ENCODE data around the gene ARHGEF2. TPM values are rescaled to one million over a fixed set of nuclear protein-coding genes. Genes with fewer than 3 reads are reported as not detected.

ARHGEF2 gene
- polyA plus RNA-seq, 1 of the 3 experiments (the other 2 are of a cell fraction), result 50.8 TPM

DNA sequence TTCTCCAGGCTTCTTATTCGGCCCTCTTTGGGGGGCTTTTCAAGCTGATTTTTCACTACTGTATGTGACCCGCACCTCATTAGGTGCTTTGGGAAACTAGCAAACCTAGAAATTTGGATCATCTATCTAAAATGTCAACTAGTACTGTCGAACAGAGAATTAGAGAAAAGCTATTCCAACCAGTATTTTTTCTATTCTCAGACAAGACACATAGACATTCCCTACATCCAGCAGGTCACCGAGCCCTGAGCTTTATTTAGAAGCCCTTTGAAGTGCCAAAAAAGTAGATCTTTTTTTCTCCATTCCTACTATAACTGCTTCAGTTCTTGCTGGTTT, 42.7 kb upstream of the ARHGEF2 start (continued):
- TF ChIP-seq TEAD4 (IDR thresholded peaks at IDR 0.05; ENCODE audit: borderline replicate concordance, insufficient read depth), result no peak

DNA sequence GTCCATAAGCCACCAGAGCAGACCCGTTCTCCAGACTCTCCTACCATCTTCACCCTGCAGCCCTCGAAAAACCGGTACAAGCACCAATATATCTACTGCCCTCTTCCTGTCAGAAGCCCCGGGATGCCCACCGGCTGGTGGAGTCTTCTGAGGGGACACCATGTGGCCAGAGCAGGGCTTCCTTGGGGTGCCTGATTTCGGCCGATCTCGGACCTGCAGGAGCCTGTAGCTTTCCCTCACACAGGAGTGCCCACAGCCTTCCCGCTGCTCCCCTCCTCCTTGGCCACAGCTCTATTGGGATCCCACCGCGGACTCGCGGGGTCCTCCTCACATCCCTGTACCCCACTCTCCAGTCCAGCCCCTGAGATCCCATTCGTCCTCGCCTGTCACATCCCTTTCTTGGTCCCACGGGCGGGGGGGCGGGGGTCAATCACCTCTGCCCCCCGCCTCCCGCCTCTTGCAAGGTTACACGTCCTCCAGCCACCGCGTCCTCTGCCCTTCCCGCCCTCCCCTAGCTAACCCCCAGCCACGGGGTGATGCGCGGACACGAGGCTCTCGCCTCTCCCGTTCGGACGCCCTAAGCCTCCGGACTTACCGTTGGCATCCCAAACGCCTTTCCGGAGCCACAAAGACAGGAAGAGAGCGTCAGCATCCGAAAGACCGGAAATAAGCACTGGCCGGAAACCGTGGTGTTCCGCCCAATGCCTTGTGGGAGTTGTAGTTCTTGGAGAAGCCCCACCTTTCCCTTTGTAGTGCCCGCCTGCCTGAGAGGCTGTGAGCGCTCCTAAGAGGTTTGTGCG, 42.1 kb upstream of the ARHGEF2 start, which contains the start of gene SSR2:
Gene SSR2 (minus strand): TSS at position 659 of the 800 bp plus-strand sequence. CDS start 784 bp downstream, outside the sequence.
- Histone ChIP-seq H3K9me2 (no peaks in the 10 kb centered on the region), H3K27ac (ENCODE audit: low read depth in 2 of 2, low read length in 1 of 2) (peak within 1 kb of the TSS; percentile 44 to 82; a peak in 3 of 4 replicates), H3K4me3 (ENCODE audit: low read depth in 2 of 2, low read length in 1 of 2) (peak within 1 kb of the TSS; percentile 67 to 96), H2AFZ (ENCODE audit: low read depth) (peak within 1 kb of the TSS; percentile 92), H3K27me3 (ENCODE audit: insufficient read depth) (no peaks in the 10 kb centered on the region), H3K4me1 (ENCODE audit: control insufficient read depth in 1 of 2, insufficient read depth in 2 of 2, low read depth in 1 of 2, low read length in 1 of 2) (peaks cover 7 to 10% of the 10 kb centered on the region in 2 experiments; a peak in 3 of 4 replicates), H3K9ac (peak within 1 kb of the TSS; percentile 80), H3F3A (replicated peaks; ENCODE audit: insufficient read depth) (peaks cover 23% of the 10 kb centered on the region), H3K9me3 (no peaks in the 10 kb centered on the region), H3K79me2 (ENCODE audit: insufficient read depth) (peaks cover 50% of the 10 kb centered on the region), H3K36me3 (replicated peaks in 1 of 2; ENCODE audit: control insufficient read depth in 1 of 2, insufficient read depth in 2 of 2, low read length in 1 of 2) (peaks cover 16 to 40% of the 10 kb centered on the region in 2 experiments), H4K20me1 (ENCODE audit: insufficient read depth) (peaks cover 22% of the 10 kb centered on the region), H3K4me2 (peak within 1 kb of the TSS; percentile 98)
- WGBS (ENCODE audit: low lambda C conversion rate), result 1% methylated on average over 37 of the region's 45 CpGs
- DNase-seq, result peak; percentile 89
- ChIA-PET CTCF (interaction anchor here (0.8 to 2.9 kb wide), 7 partner anchors 17 to 83 kb away, joined by 3 to 14 read pairs (median 4); partner anchors contain the start of gene UBQLN4), POLR2A (interaction anchor here (0.6 to 1.4 kb wide), 3 partner anchors 45 to 73 kb away, joined by 3 to 6 read pairs (median 4); no protein-coding TSS in a partner anchor)
- TF ChIP-seq CHD2 (IDR thresholded peaks at IDR 0.05; ENCODE audit: low read length, partially characterized antibody) (peak; percentile 61), MXI1 (IDR thresholded peaks at IDR 0.05; ENCODE audit: low read depth, low read length) (peak; percentile 71; the same call in 1 of the 2 replicates), SMC3 (IDR thresholded peaks at IDR 0.05; ENCODE audit: low read depth, low read length) (no peak), TCF12 (IDR thresholded peaks at IDR 0.05) (no peak), GATA2 (CRISPR knock-in tag; IDR thresholded peaks at IDR 0.05) (no peak), NFIC (IDR thresholded peaks at IDR 0.05; ENCODE audit: borderline replicate concordance) (no peak), RFX5 (IDR thresholded peaks at IDR 0.05; ENCODE audit: low read length) (no peak), EZH2phosphoT487 (IDR thresholded peaks at IDR 0.05; ENCODE audit: borderline replicate concordance, low read depth) (no peak), TAF1 (IDR thresholded peaks at IDR 0.05; ENCODE audit: borderline replicate concordance, low read depth, low read length) (peak; percentile 87), RXRA (IDR thresholded peaks at IDR 0.05; ENCODE audit: borderline replicate concordance, low read depth) (no peak), GABPA (IDR thresholded peaks at IDR 0.05; ENCODE audit: low read depth) (peak; percentile 95), FOXJ3 (CRISPR knock-in tag; IDR thresholded peaks at IDR 0.05) (peak; percentile 38; the same call in 1 of the 2 replicates), JUND (IDR thresholded peaks at IDR 0.05) (no peak), MEF2A (IDR thresholded peaks at IDR 0.05; ENCODE audit: borderline replicate concordance, low read depth) (no peak), ELF1 (IDR thresholded peaks at IDR 0.05) (peak; percentile 91), TEAD4 (IDR thresholded peaks at IDR 0.05; ENCODE audit: borderline replicate concordance, insufficient read depth) (no peak), SIN3A (IDR thresholded peaks at IDR 0.05; ENCODE audit: borderline replicate concordance, low read depth, low read length) (0 out of 2 replicates have a peak, but pooled peaks have one; percentile 23)
- TF ChIP-seq, protein P1, sequence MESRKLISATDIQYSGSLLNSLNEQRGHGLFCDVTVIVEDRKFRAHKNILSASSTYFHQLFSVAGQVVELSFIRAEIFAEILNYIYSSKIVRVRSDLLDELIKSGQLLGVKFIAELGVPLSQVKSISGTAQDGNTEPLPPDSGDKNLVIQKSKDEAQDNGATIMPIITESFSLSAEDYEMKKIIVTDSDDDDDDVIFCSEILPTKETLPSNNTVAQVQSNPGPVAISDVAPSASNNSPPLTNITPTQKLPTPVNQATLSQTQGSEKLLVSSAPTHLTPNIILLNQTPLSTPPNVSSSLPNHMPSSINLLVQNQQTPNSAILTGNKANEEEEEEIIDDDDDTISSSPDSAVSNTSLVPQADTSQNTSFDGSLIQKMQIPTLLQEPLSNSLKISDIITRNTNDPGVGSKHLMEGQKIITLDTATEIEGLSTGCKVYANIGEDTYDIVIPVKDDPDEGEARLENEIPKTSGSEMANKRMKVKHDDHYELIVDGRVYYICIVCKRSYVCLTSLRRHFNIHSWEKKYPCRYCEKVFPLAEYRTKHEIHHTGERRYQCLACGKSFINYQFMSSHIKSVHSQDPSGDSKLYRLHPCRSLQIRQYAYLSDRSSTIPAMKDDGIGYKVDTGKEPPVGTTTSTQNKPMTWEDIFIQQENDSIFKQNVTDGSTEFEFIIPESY (IDR thresholded peaks at IDR 0.05; ENCODE audit: borderline replicate concordance, low read depth), result no peak
- TF ChIP-seq, protein P2, sequence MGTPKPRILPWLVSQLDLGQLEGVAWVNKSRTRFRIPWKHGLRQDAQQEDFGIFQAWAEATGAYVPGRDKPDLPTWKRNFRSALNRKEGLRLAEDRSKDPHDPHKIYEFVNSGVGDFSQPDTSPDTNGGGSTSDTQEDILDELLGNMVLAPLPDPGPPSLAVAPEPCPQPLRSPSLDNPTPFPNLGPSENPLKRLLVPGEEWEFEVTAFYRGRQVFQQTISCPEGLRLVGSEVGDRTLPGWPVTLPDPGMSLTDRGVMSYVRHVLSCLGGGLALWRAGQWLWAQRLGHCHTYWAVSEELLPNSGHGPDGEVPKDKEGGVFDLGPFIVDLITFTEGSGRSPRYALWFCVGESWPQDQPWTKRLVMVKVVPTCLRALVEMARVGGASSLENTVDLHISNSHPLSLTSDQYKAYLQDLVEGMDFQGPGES (IDR thresholded peaks at IDR 0.05; ENCODE audit: low read depth, low read length), result no peak
- TF ChIP-seq, protein P3, sequence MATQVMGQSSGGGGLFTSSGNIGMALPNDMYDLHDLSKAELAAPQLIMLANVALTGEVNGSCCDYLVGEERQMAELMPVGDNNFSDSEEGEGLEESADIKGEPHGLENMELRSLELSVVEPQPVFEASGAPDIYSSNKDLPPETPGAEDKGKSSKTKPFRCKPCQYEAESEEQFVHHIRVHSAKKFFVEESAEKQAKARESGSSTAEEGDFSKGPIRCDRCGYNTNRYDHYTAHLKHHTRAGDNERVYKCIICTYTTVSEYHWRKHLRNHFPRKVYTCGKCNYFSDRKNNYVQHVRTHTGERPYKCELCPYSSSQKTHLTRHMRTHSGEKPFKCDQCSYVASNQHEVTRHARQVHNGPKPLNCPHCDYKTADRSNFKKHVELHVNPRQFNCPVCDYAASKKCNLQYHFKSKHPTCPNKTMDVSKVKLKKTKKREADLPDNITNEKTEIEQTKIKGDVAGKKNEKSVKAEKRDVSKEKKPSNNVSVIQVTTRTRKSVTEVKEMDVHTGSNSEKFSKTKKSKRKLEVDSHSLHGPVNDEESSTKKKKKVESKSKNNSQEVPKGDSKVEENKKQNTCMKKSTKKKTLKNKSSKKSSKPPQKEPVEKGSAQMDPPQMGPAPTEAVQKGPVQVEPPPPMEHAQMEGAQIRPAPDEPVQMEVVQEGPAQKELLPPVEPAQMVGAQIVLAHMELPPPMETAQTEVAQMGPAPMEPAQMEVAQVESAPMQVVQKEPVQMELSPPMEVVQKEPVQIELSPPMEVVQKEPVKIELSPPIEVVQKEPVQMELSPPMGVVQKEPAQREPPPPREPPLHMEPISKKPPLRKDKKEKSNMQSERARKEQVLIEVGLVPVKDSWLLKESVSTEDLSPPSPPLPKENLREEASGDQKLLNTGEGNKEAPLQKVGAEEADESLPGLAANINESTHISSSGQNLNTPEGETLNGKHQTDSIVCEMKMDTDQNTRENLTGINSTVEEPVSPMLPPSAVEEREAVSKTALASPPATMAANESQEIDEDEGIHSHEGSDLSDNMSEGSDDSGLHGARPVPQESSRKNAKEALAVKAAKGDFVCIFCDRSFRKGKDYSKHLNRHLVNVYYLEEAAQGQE (IDR thresholded peaks at IDR 0.05; ENCODE audit: low read depth, low read length), result no peak
- TF ChIP-seq, protein P4, sequence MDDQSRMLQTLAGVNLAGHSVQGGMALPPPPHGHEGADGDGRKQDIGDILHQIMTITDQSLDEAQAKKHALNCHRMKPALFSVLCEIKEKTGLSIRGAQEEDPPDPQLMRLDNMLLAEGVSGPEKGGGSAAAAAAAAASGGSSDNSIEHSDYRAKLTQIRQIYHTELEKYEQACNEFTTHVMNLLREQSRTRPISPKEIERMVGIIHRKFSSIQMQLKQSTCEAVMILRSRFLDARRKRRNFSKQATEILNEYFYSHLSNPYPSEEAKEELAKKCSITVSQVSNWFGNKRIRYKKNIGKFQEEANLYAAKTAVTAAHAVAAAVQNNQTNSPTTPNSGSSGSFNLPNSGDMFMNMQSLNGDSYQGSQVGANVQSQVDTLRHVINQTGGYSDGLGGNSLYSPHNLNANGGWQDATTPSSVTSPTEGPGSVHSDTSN (IDR thresholded peaks at IDR 0.05), result no peak
- TF ChIP-seq, protein P5, sequence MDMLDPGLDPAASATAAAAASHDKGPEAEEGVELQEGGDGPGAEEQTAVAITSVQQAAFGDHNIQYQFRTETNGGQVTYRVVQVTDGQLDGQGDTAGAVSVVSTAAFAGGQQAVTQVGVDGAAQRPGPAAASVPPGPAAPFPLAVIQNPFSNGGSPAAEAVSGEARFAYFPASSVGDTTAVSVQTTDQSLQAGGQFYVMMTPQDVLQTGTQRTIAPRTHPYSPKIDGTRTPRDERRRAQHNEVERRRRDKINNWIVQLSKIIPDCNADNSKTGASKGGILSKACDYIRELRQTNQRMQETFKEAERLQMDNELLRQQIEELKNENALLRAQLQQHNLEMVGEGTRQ (IDR thresholded peaks at IDR 0.05; ENCODE audit: borderline replicate concordance, low read depth, low read length), result no peak

All from SK-N-SH (cell line).